GM12878 (cell line): ENCODE measurements around the gene PARK7. TPM values are rescaled to one million over a fixed set of nuclear protein-coding genes. Genes with fewer than 3 reads are reported as not detected.

ENCODE experiments used
- ATAC-seq: fragments of 200-7000 bp; cut with Tn5 transposase; 3 replicates; pipeline ENCODE4 v1.9.1; 2020; ENCODE audit warnings: mild to moderate bottlenecking, moderate library complexity
- BruUV-seq: library from RNA; stranded (reverse); fragments of 400-500 nt; replicated peaks from 2 replicates; lab custom pipeline; 2021; lab: Mats Ljungman, UMichigan
- CTCF ChIA-PET: fragments of 300-600 bp; sonication (Branson Sonifier 250); formaldehyde crosslinking; extraction: SDS; loops from one replicate; lab custom pipeline; 2021; ENCODE audit warnings: inconsistent platforms; lab: Yijun Ruan, JAX
- POLR2A ChIA-PET: fragments of 350-600 bp; formaldehyde crosslinking; extraction: SDS; loops from one replicate; lab custom pipeline; 2021; ENCODE audit warnings: inconsistent platforms; lab: Charles Lee
- RAD21 ChIA-PET: fragments of 300-600 bp; sonication (Branson Sonifier 250); formaldehyde crosslinking; loops from one replicate; lab custom pipeline; 2023; ENCODE audit warnings: antibody characterized with exemption; ENCODE audit not compliant: unreplicated experiment; lab: Charles Lee
- SMC1A ChIA-PET: fragments of 300-600 bp; sonication (Branson Sonifier 250); formaldehyde crosslinking; loops from one replicate; lab custom pipeline; 2023; ENCODE audit not compliant: unreplicated experiment, uncharacterized antibody; lab: Charles Lee
- DNase-seq: peaks from one replicate; pipeline ENCODE4 v3.0.0-alpha.2; 2011; ENCODE audit warnings: low read depth, low spot score
- FAIRE-seq: peaks from 3 replicates; lab custom pipeline; 2011; peaks lifted over from hg19 to GRCh38; lab: Jason Lieb, UNC
- H2AFZ ChIP-seq: 2 replicates; pipeline ENCODE4 v1.6.0; 2011; ENCODE audit warnings: low read depth, low read length, control low read depth; ENCODE audit not compliant: control insufficient read depth
- H3K27ac ChIP-seq: 2 replicates; pipeline ENCODE4 v1.5.1; 2011; ENCODE audit warnings: control low read depth; ENCODE audit not compliant: control insufficient read depth, insufficient read depth
- H3K27me3 ChIP-seq, 2 experiments: replicated peaks in 1 of 2; 2 replicates each; pipeline versions ENCODE4 v1.6.0 to v1.6.1; 2011; ENCODE audit warnings: low read length in 1 of 2; ENCODE audit not compliant: control insufficient read depth in 2 of 2, insufficient read depth in 2 of 2
- H3K36me3 ChIP-seq, 2 experiments: 2 replicates each; pipeline ENCODE4 v1.5.1; 2011; ENCODE audit warnings: low read length in 1 of 2; ENCODE audit not compliant: control insufficient read depth in 2 of 2, insufficient read depth in 2 of 2
- H3K4me1 ChIP-seq: 2 replicates; pipeline ENCODE4 v1.6.1; 2011; ENCODE audit warnings: mild to moderate bottlenecking, low read length, moderate library complexity, mixed read lengths; ENCODE audit not compliant: control insufficient read depth, insufficient read depth
- H3K4me2 ChIP-seq: 2 replicates; pipeline ENCODE4 v1.6.0; 2011; ENCODE audit warnings: control low read depth; ENCODE audit not compliant: control insufficient read depth, insufficient read depth
- H3K4me3 ChIP-seq: fragments of 200-600 bp; sonication (generic); 2 replicates; pipeline ENCODE4 v1.5.1; 2016
- H3K79me2 ChIP-seq: 2 replicates; pipeline ENCODE4 v1.6.0; 2011; ENCODE audit warnings: low read length; ENCODE audit not compliant: control insufficient read depth, insufficient read depth
- H3K9ac ChIP-seq: 2 replicates; pipeline ENCODE4 v1.8.0; 2011; ENCODE audit warnings: low read length, control low read depth, mixed read lengths; ENCODE audit not compliant: control insufficient read depth, insufficient read depth
- H3K9me3 ChIP-seq: replicated peaks from 3 replicates; pipeline ENCODE4 v1.5.1; 2011; ENCODE audit warnings: mild to moderate bottlenecking, low read length; ENCODE audit not compliant: control insufficient read depth, insufficient read depth
- H4K20me1 ChIP-seq: 2 replicates; pipeline ENCODE4 v1.6.0; 2011; ENCODE audit not compliant: control insufficient read depth, insufficient read depth
- DPF2 ChIP-seq: fragments of 450-650 bp; IDR thresholded peaks from 2 replicates; pipeline ENCODE4 v1.6.1; 2017; ENCODE audit warnings: mild to moderate bottlenecking
- HDGF ChIP-seq: fragments of 450-650 bp; IDR thresholded peaks from 2 replicates; pipeline ENCODE4 v1.6.1; 2016; ENCODE audit warnings: antibody characterized with exemption
- LARP7 ChIP-seq: fragments of 450-650 bp; IDR thresholded peaks from 2 replicates; pipeline ENCODE4 v1.6.1; 2017; ENCODE audit warnings: mild to moderate bottlenecking
- POLR2AphosphoS5 ChIP-seq: IDR thresholded peaks from 2 replicates; pipeline ENCODE4 v1.6.1; 2011; ENCODE audit warnings: mild to moderate bottlenecking, low read length, inconsistent platforms
- SPI1 ChIP-seq: IDR thresholded peaks from 2 replicates; pipeline ENCODE4 v1.6.1; 2011; ENCODE audit warnings: low read depth, mild to moderate bottlenecking, low read length, moderate library complexity, borderline replicate concordance; ENCODE audit not compliant: insufficient read depth
- WGBS: methylation state at CpG from one replicate; pipeline ENCODE4 v1.1.6; 2016; ENCODE audit warnings: low lambda C conversion rate; ENCODE audit not compliant: insufficient replicate concordance, insufficient coverage; ENCODE audit errors: missing lambda C conversion rate; 5-methylcytosine and 5-hydroxymethylcytosine counted together
- in situ Hi-C: fragments of 300-500 bp; cut with MboI; formaldehyde crosslinking; loops from 9 replicates; pipeline ENCODE4 v1.14.3; 2018; ENCODE audit warnings: mixed read lengths
- intact Hi-C: fragments of 100-400 bp; cut with micrococcal nuclease; formaldehyde crosslinking; loops from one replicate; pipeline ENCODE4 v1.14.2; 2022; ENCODE audit not compliant: unreplicated experiment
- polyA plus RNA-seq, 11 experiments: library from polyadenylated mRNA; depleted of rRNA in 4 of 11; unstranded in 6 of 11; stranded (reverse) in 5 of 11; fragments of >200 nt; fragmentation: Nextera tagmentation in 4 of 11; fragmentation: Illumina TruSeq in 1 of 11; extraction: Ambion mirVana in 4 of 11; extraction: Trizol in 1 of 11; gene quantifications; 1 replicate in 1 of 11; 2 replicates in 10 of 11; pipeline versions ENCODE4 v1.2.1 to v1.2.3, GENCODE V29; 2011 to 2016; ENCODE audit warnings: inconsistent platforms in 2 of 11, missing spikeins in 2 of 11, low read depth in 1 of 11
- total RNA-seq, 4 experiments: library from RNA; depleted of rRNA in 3 of 4; stranded (reverse); fragments of >200 nt in 3 of 4; fragmentation: Illumina TruSeq in 1 of 4; extraction: Trizol in 1 of 4; gene quantifications; 2 replicates each; pipeline versions ENCODE4 v1.2.1 to v1.2.3, GENCODE V29; 2013 to 2021
- TF ChIP-seq, protein P1 (sequence below): fragments of 450-650 bp; IDR thresholded peaks from 2 replicates; pipeline ENCODE4 v1.6.1; 2017; ENCODE audit warnings: mild to moderate bottlenecking, moderate library complexity

The PARK7 gene
- total and polyA plus RNA-seq, 10 of the 15 experiments (the other 5 are each of a cell fraction or from before 2014, with no cell fraction given): 267 to 1,056 (median 495) TPM

DNA sequence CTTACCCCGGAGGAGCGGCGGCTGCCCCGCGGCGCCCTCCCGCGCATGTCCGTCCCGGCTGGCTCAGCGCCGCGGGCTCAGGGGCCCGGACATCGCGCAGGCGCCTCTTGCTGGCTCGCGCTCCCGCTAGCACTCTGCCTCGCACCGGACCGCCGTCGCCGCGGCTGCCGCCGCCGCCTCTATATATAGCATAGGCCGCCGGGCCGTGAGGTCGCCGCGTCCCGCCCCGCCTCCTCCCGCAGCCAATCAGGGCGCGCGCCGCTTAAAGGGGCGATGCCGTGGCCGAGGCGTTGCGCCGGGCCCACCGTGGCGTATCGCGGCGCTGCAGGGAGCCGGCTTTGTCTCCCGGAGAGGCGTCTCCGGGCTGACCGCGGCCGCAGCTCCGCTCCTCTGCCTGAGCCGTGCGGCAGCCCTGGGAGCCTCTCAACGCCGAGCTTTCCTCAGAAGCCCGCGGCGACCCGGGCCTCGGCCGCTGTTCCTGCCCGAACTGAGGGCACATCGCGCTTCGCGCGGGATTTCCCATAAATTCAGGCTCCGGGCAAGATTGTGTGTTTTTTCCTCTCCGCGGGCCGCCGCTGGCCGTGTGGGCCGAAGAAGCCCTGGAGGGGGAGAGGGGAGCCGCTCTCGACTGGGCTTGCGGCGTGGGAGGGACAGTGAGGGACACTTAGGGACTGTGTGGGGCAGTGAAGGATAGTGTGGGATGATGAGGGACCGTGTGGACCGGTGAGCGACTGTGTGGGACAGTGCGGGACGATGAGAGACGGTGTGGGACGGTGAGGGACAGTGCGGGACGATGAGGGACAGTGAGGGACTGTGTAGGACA is 64.9 kb downstream of the PARK7 start, which contains the start of gene ERRFI1 (continued):
- TF ChIP-seq, protein P1, sequence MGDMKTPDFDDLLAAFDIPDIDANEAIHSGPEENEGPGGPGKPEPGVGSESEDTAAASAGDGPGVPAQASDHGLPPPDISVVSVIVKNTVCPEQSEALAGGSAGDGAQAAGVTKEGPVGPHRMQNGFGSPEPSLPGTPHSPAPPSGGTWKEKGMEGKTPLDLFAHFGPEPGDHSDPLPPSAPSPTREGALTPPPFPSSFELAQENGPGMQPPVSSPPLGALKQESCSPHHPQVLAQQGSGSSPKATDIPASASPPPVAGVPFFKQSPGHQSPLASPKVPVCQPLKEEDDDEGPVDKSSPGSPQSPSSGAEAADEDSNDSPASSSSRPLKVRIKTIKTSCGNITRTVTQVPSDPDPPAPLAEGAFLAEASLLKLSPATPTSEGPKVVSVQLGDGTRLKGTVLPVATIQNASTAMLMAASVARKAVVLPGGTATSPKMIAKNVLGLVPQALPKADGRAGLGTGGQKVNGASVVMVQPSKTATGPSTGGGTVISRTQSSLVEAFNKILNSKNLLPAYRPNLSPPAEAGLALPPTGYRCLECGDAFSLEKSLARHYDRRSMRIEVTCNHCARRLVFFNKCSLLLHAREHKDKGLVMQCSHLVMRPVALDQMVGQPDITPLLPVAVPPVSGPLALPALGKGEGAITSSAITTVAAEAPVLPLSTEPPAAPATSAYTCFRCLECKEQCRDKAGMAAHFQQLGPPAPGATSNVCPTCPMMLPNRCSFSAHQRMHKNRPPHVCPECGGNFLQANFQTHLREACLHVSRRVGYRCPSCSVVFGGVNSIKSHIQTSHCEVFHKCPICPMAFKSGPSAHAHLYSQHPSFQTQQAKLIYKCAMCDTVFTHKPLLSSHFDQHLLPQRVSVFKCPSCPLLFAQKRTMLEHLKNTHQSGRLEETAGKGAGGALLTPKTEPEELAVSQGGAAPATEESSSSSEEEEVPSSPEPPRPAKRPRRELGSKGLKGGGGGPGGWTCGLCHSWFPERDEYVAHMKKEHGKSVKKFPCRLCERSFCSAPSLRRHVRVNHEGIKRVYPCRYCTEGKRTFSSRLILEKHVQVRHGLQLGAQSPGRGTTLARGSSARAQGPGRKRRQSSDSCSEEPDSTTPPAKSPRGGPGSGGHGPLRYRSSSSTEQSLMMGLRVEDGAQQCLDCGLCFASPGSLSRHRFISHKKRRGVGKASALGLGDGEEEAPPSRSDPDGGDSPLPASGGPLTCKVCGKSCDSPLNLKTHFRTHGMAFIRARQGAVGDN: peak; percentile 61; the same call in 1 of the 2 replicates
- TF ChIP-seq POLR2AphosphoS5: peak; percentile 70
- peak; percentile 40; the same call in 1 of the 2 replicates for TF ChIP-seq DPF2
- peak; percentile 18; the same call in 1 of the 2 replicates for TF ChIP-seq LARP7

DNA sequence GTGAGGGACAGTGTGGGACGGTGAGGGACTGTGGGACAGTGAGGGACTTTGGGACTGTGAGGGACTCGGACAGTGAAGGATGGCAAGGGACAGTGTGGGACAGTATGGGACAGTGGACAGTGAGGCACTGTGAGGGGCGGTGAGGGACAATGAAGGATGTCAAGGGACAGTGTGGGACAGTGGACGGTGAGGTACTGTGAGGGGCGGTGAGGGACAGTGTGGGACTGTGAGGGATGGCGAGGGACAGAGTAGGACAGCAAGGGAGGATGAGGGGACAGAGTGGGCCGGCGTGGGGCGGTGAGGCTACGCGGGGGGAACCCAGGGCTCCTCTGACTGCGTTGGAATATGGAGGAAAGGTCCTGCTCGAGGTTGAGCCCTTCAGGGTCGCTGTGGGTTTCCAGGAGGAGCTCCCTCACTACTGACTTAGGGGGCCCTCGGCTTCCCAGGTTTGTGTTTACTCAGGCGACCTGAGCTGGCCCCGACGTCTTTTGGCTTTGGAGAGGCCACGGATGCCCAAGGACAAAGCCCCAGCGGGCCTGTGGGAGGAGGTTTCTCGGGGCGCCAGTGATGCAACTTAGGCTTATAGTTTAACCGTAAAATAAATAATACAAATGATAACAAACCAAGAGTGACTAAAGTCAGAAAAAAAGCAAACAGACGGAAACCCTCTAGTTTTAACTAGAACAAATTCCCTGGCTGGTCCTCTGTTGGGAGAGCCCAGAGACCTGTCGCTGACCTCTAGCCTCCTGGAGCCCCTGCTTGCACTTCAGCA is 65.7 kb downstream of the PARK7 start:
- DNase-seq: no peak

More for the DNA sequence above, 65.7 kb downstream of the PARK7 start:
- Histone ChIP-seq H3K9me3 (no peaks in the 10 kb centered on the region), H3K4me3 (no peak overlapping the region), H3K4me2 (no peak overlapping the region), H3K36me3 (no peaks in the 10 kb centered on the region), H3K79me2 (no peaks in the 10 kb centered on the region), H3K9ac (no peak overlapping the region), H4K20me1 (no peaks in the 10 kb centered on the region), H3K4me1 (peaks cover 5% of the 10 kb centered on the region), H3K27me3 (peaks cover 0 to 4% of the 10 kb centered on the region in 2 experiments; a peak in 1 of 4 replicates), H2AFZ (no peak overlapping the region), H3K27ac (no peak overlapping the region)
- TF ChIP-seq HDGF (0 out of 2 replicates have a peak, but pooled peaks have one; percentile 46), SPI1 (no peak)
- intact Hi-C loops (loop anchor here (5.0 kb wide), 1 partner anchor 140 kb away; no protein-coding TSS in a partner anchor), in situ Hi-C loops (no loop called here)
- BruUV-seq: no TSS peak
- 82% methylated on average over 25 of the region's 25 CpGs for WGBS
- ATAC-seq (no peak), FAIRE-seq (no peak)
- ChIA-PET SMC1A (interaction anchor here (1.2 kb wide), 1 partner anchor 13 kb away, joined by 3 read pairs; no protein-coding TSS in a partner anchor), RAD21 (no interaction called here), CTCF (interaction anchor here (0.7 to 2.4 kb wide), 3 partner anchors 12 to 322 kb away, joined by 3 to 12 read pairs (median 3); no protein-coding TSS in a partner anchor), POLR2A (interaction anchor here (0.6 kb wide), 1 partner anchor 139 kb away, joined by 7 read pairs; no protein-coding TSS in a partner anchor)
